WTC11 (cell line): Measurements from ENCODE around the gene DOP1B.

Experiments used
- SMAD3 ChIP-seq: sonication (generic); formaldehyde crosslinking; IDR thresholded peaks from 2 replicates; pipeline ENCODE4 v1.8.0; 2022; ENCODE audit warnings: missing genetic modification reagents, mild to moderate bottlenecking, borderline replicate concordance
- TF ChIP-seq, protein P1 (sequence below): fragments of 200-600 bp; IDR thresholded peaks from 2 replicates; pipeline ENCODE4 v1.8.0; 2022; ENCODE audit warnings: antibody characterized with exemption
- TF ChIP-seq, protein P2 (sequence below): sonication (generic); formaldehyde crosslinking; IDR thresholded peaks from 2 replicates; pipeline ENCODE4 v1.8.0; 2023; ENCODE audit warnings: mild to moderate bottlenecking, missing genetic modification reagents
- TF ChIP-seq, protein P3 (sequence below): sonication (generic); formaldehyde crosslinking; IDR thresholded peaks from 2 replicates; pipeline ENCODE4 v1.8.0; 2022; ENCODE audit warnings: mild to moderate bottlenecking, missing genetic modification reagents
- TF ChIP-seq, protein P4 (sequence below): sonication (generic); formaldehyde crosslinking; conservative IDR thresholded peaks from 2 replicates; pipeline ENCODE4 v1.8.1; 2022; ENCODE audit warnings: mild to moderate bottlenecking, missing genetic modification reagents

DNA sequence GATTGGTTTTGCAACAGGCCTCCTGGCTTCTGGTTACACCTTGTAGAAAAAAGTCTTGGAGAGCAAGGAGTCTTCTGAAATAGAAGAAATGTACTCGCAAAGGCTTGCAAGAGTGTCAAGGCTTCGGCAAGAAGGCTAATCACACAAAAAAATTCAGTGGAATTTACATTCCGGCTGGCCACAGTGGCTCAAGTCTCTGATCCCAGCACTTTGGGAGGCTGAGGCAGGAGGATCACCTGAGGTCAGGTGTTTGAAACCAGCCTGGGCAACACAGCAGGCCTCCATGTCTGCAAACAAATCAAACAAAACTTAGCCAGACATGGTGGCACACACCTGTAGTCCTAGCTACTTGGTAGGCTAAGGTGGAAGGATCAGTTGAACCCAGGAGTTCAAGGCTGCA is 7.7 kb upstream of the DOP1B start:
- TF ChIP-seq, protein P1, sequence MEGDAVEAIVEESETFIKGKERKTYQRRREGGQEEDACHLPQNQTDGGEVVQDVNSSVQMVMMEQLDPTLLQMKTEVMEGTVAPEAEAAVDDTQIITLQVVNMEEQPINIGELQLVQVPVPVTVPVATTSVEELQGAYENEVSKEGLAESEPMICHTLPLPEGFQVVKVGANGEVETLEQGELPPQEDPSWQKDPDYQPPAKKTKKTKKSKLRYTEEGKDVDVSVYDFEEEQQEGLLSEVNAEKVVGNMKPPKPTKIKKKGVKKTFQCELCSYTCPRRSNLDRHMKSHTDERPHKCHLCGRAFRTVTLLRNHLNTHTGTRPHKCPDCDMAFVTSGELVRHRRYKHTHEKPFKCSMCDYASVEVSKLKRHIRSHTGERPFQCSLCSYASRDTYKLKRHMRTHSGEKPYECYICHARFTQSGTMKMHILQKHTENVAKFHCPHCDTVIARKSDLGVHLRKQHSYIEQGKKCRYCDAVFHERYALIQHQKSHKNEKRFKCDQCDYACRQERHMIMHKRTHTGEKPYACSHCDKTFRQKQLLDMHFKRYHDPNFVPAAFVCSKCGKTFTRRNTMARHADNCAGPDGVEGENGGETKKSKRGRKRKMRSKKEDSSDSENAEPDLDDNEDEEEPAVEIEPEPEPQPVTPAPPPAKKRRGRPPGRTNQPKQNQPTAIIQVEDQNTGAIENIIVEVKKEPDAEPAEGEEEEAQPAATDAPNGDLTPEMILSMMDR, result no peak
- TF ChIP-seq, protein P2, sequence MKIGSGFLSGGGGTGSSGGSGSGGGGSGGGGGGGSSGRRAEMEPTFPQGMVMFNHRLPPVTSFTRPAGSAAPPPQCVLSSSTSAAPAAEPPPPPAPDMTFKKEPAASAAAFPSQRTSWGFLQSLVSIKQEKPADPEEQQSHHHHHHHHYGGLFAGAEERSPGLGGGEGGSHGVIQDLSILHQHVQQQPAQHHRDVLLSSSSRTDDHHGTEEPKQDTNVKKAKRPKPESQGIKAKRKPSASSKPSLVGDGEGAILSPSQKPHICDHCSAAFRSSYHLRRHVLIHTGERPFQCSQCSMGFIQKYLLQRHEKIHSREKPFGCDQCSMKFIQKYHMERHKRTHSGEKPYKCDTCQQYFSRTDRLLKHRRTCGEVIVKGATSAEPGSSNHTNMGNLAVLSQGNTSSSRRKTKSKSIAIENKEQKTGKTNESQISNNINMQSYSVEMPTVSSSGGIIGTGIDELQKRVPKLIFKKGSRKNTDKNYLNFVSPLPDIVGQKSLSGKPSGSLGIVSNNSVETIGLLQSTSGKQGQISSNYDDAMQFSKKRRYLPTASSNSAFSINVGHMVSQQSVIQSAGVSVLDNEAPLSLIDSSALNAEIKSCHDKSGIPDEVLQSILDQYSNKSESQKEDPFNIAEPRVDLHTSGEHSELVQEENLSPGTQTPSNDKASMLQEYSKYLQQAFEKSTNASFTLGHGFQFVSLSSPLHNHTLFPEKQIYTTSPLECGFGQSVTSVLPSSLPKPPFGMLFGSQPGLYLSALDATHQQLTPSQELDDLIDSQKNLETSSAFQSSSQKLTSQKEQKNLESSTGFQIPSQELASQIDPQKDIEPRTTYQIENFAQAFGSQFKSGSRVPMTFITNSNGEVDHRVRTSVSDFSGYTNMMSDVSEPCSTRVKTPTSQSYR (CRISPR knock-in tag), result no peak
- TF ChIP-seq, protein P3, sequence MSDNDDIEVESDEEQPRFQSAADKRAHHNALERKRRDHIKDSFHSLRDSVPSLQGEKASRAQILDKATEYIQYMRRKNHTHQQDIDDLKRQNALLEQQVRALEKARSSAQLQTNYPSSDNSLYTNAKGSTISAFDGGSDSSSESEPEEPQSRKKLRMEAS, result no peak
- TF ChIP-seq, protein P4, sequence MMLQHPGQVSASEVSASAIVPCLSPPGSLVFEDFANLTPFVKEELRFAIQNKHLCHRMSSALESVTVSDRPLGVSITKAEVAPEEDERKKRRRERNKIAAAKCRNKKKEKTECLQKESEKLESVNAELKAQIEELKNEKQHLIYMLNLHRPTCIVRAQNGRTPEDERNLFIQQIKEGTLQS (CRISPR knock-in tag), result no peak
- no peak for TF ChIP-seq SMAD3 (CRISPR knock-in tag)
